Right atrium auricular region (tissue), 2 donors: Measurements from ENCODE around the gene SERPINF2. TPM values are rescaled to one million over a fixed set of nuclear protein-coding genes. Genes with fewer than 3 reads are reported as not detected.
A peak's percentile ranks its signal among the peaks of the same experiment; 100 is the strongest.
"Not testable (repeated sequence)": the region's sequence is repeated elsewhere in the genome, so short reads cannot be mapped to it uniquely, and the experiment has no call there.

Source experiments
- DNase-seq: peaks from one replicate; pipeline ENCODE4 v3.0.0-alpha.2; 2019; ENCODE audit warnings: low spot score
- H3K27ac ChIP-seq, 2 donors: fragments of 200-600 bp; sonication (generic); 1 replicate in 1 of 2; 2 replicates in 1 of 2; pipeline ENCODE4 v1.5.1; 2016 to 2019
- H3K27me3 ChIP-seq, 2 donors: fragments of 200-600 bp; sonication (generic); one replicate each; pipeline versions ENCODE4 v1.5.1 to v1.6.0; 2017 to 2019
- H3K36me3 ChIP-seq: fragments of 200-600 bp; sonication (generic); one replicate; pipeline ENCODE4 v1.5.1; 2016
- H3K4me1 ChIP-seq, 2 donors: fragments of 200-600 bp; sonication (generic); one replicate each; pipeline versions ENCODE4 v1.5.1 to v1.6.0; 2017 to 2019
- H3K4me3 ChIP-seq, 2 donors: fragments of 200-600 bp; sonication (generic); 1 replicate in 1 of 2; 2 replicates in 1 of 2; pipeline ENCODE4 v1.5.1; 2017 to 2019; ENCODE audit warnings: mild to moderate bottlenecking in 1 of 2, moderate library complexity in 1 of 2
- H3K9me3 ChIP-seq, 2 donors: fragments of 200-600 bp; sonication (generic); one replicate each; pipeline ENCODE4 v1.5.1; 2019
- CTCF ChIP-seq, 2 donors: fragments of 200-600 bp; sonication (generic); IDR thresholded peaks; one replicate each; pipeline ENCODE4 v1.5.1; 2019; ENCODE audit warnings: antibody characterized with exemption in 2 of 2
- total RNA-seq, 2 donors: library from RNA; depleted of rRNA; stranded (reverse); fragments of >200 nt; gene quantifications; one replicate each; pipeline ENCODE4 v1.1.0, GENCODE V29; 2016

The SERPINF2 gene
- total RNA-seq, 2 donors from 2014 or later: 1.0 to 1.5 TPM

GRCh38 chr17:1766382-1767135, 23.9 kb downstream of the SERPINF2 start:
- Histone ChIP-seq H3K4me1 (peaks cover 0 to 34% of the 10 kb centered on the region in 2 donors), H3K9me3 (no peaks in the 10 kb centered on the region), H3K27me3 (no peaks in the 10 kb centered on the region), H3K36me3 (peaks cover 4% of the 10 kb centered on the region), H3K4me3 (no peak overlapping the region), H3K27ac (peak overlapping the region; percentile 16 to 53)
- DNase-seq: no peak
- no peak for TF ChIP-seq CTCF (IDR thresholded peaks at IDR 0.05)

- H3K9me3 ChIP-seq: no peaks in the 10 kb centered on the region
- no peak for DNase-seq
- peaks cover 0 to 34% of the 10 kb centered on the region in 2 donors for H3K4me1 ChIP-seq
- peaks cover 4% of the 10 kb centered on the region for H3K36me3 ChIP-seq
- no peaks in the 10 kb centered on the region for H3K27me3 ChIP-seq
- TF ChIP-seq CTCF (IDR thresholded peaks at IDR 0.05): no peak
- H3K4me3 ChIP-seq: no peak overlapping the region
- peak overlapping the region in 1 of 2 donors; percentile 53 for H3K27ac ChIP-seq
These were observed 24.7 kb downstream of the SERPINF2 start for GRCh38 chr17:1767358-1767757.

DNA sequence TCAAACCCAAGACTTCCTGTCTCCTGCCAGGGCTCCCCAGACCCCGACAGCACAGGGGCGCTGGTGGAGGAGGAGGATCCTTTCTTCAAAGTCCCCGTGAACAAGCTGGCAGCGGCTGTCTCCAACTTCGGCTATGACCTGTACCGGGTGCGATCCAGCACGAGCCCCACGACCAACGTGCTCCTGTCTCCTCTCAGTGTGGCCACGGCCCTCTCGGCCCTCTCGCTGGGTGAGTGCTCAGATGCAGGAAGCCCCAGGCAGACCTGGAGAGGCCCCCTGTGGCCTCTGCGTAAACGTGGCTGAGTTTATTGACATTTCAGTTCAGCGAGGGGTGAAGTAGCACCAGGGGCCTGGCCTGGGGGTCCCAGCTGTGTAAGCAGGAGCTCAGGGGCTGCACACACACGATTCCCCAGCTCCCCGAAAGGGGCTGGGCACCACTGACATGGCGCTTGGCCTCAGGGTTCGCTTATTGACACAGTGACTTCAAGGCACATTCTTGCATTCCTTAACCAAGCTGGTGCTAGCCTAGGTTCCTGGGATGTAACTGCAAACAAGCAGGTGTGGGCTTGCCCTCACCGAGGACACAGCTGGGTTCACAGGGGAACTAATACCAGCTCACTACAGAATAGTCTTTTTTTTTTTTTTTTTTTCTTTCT, 27.3 kb downstream of the SERPINF2 start:
- H3K9me3 ChIP-seq: no peaks in the 10 kb centered on the region
- peaks cover 0 to 34% of the 10 kb centered on the region in 2 donors for H3K4me1 ChIP-seq
- no peaks in the 10 kb centered on the region for H3K27me3 ChIP-seq
- TF ChIP-seq CTCF (IDR thresholded peaks at IDR 0.05): no peak
- no peak for DNase-seq
- H3K4me3 ChIP-seq: no peak overlapping the region
- H3K36me3 ChIP-seq: peaks cover 4% of the 10 kb centered on the region
- no peak overlapping the region for H3K27ac ChIP-seq

DNA sequence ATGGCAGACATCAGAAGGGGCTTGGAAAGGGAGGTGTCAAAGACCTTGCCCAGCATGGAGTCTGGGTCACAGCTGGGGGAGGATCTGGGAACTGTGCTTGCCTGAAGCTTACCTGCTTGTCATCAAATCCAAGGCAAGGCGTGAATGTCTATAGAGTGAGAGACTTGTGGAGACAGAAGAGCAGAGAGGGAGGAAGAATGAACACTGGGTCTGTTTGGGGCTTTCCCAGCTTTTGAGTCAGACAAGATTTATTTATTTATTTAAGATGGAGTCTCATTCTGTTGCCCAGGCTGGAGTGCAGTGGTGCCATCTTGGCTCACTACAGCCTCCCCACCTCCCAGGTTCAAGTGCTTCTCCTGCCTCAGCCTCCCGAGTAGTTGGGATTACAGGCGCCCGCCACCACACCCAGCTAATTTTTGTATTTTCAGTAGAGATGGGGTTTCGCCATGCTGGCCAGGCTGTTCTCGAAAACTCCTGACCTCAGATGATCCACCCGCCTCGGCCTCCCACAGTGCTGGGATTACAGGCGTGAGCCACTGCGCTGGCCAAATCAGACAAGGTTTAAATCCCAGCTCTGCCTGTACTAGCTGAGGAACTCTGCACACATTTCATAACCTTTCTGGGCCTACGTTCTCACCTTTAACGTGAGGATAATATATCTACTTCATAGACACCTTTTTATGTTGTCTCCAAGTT, 30.5 kb downstream of the SERPINF2 start:
- H3K4me1 ChIP-seq: peaks cover 0 to 15% of the 10 kb centered on the region in 2 donors
- H3K4me3 ChIP-seq, H3K27me3 ChIP-seq, H3K9me3 ChIP-seq: not testable (repeated sequence)
- peaks cover 25% of the 10 kb centered on the region for H3K36me3 ChIP-seq
- H3K27ac ChIP-seq: peak overlapping the region; percentile 43
- peak; percentile 75 for DNase-seq

- Histone ChIP-seq H3K4me1 (peaks cover 0 to 15% of the 10 kb centered on the region in 2 donors), H3K9me3 (no peaks in the 10 kb centered on the region), H3K27me3 (no peaks in the 10 kb centered on the region), H3K4me3 (no peak overlapping the region), H3K36me3 (peaks cover 31% of the 10 kb centered on the region), H3K27ac (peak overlapping the region; percentile 43)
- DNase-seq: no peak
- no peak for TF ChIP-seq CTCF (IDR thresholded peaks at IDR 0.05)
These were observed 31.1 kb downstream of the SERPINF2 start for GRCh38 chr17:1773696-1774181.
